Ascending aorta (tissue), 2 donors: ENCODE results near the gene SCN11A. TPM values are rescaled to one million over a fixed set of nuclear protein-coding genes. Genes with fewer than 3 reads are reported as not detected.

Experiments used
- DNase-seq, 2 donors: peaks; one replicate each; pipeline ENCODE4 v3.0.0-alpha.2; 2019; ENCODE audit warnings: low spot score in 2 of 2
- H3K27ac ChIP-seq, 2 donors: fragments of 200-600 bp; sonication (generic); one replicate each; pipeline ENCODE4 v1.5.1; 2016 to 2017; ENCODE audit warnings: mild to moderate bottlenecking in 1 of 2
- H3K27me3 ChIP-seq: fragments of 200-600 bp; sonication (generic); one replicate; pipeline ENCODE4 v1.5.1; 2017
- H3K36me3 ChIP-seq, 2 donors: fragments of 200-600 bp; sonication (generic); one replicate each; pipeline ENCODE4 v1.5.1; 2016
- H3K4me1 ChIP-seq, 2 donors: fragments of 200-600 bp; sonication (generic); one replicate each; pipeline ENCODE4 v1.5.1; 2016 to 2017; ENCODE audit warnings: mild to moderate bottlenecking in 1 of 2
- H3K4me3 ChIP-seq, 2 donors: fragments of 200-600 bp; sonication (generic); one replicate each; pipeline ENCODE4 v1.5.1; 2016 to 2017; ENCODE audit warnings: mild to moderate bottlenecking in 1 of 2
- H3K9me3 ChIP-seq, 2 donors: fragments of 200-600 bp; sonication (generic); one replicate each; pipeline ENCODE4 v1.5.1; 2016
- CTCF ChIP-seq, 3 experiments: fragments of 200-600 bp in 2 of 3; fragments of 450-650 bp in 1 of 3; sonication (generic) in 2 of 3; IDR thresholded peaks; one replicate each; pipeline ENCODE4 v1.5.1; 2016 to 2019; ENCODE audit warnings: antibody characterized with exemption in 3 of 3, mild to moderate bottlenecking in 1 of 3, moderate library complexity in 1 of 3
- intact Hi-C: fragments of 100-400 bp; cut with DNase I; formaldehyde crosslinking; loops from one replicate; pipeline ENCODE4 v1.15.1; 2023
- total RNA-seq: library from RNA; depleted of rRNA; stranded (reverse); fragments of >200 nt; gene quantifications from one replicate; pipeline ENCODE4 v1.1.0, GENCODE V29; 2016

SCN11A gene
- total RNA-seq, 1 donor from 2014 or later, result not detected

DNA sequence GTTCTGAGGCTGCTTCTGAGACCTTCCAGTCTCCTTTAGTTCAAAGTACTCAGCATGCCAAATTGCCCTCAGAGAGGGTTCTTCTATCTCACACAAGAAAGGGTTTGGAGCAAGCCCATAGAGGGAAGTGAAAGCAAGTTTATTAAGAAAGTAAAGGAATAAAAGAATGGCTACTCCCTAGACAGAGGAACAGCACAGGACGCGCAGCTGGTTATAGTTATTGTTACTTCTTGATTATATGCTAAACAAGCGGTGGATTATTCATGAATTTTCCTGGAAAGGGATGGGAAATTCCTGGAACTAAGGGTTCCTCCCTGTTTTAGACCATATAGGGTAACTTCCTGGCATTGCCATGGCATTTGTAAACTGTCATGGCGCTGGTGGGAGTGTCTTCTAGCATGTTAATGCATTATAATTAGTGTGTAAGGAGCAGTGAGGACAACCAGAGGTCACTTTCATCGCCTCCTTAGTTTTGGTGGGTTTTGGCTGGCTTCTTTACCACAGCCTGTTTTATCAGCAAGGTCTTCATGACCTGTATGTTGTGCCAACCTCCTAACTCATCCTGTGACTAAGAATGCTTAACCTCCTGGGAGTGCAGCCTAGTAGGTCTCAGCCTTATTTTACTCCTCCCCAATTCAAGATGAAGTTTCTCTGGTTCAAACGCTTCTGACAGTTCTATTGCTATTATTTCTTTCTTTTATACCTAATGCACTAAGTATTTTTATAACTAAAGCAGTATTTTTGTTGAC, 26.3 kb downstream of the SCN11A start:
- H3K4me3 ChIP-seq, result no peak overlapping the region
- intact Hi-C loops, result no loop called here
- no peak overlapping the region for H3K27ac ChIP-seq
- H3K9me3 ChIP-seq, result no peaks in the 10 kb centered on the region
- H3K36me3 ChIP-seq, result no peaks in the 10 kb centered on the region
- H3K4me1 ChIP-seq, result no peaks in the 10 kb centered on the region
- TF ChIP-seq CTCF (IDR thresholded peaks at IDR 0.05), result no peak
- no peak for DNase-seq
- H3K27me3 ChIP-seq, result no peaks in the 10 kb centered on the region

- intact Hi-C loops, result no loop called here
- no peaks in the 10 kb centered on the region for H3K36me3 ChIP-seq
- no peak overlapping the region for H3K4me3 ChIP-seq
- no peaks in the 10 kb centered on the region for H3K27me3 ChIP-seq
- H3K27ac ChIP-seq, result no peak overlapping the region
- TF ChIP-seq CTCF (IDR thresholded peaks at IDR 0.05), result no peak
- no peaks in the 10 kb centered on the region for H3K9me3 ChIP-seq
- H3K4me1 ChIP-seq, result no peaks in the 10 kb centered on the region
- no peak for DNase-seq
Observed at GRCh38 chr3:39024497-39024896, 27.2 kb downstream of the SCN11A start.

- Histone ChIP-seq H3K4me1 (no peaks in the 10 kb centered on the region), H3K9me3 (no peaks in the 10 kb centered on the region), H3K36me3 (no peaks in the 10 kb centered on the region), H3K27ac (no peak overlapping the region), H3K27me3 (no peaks in the 10 kb centered on the region), H3K4me3 (no peak overlapping the region)
- TF ChIP-seq CTCF (IDR thresholded peaks at IDR 0.05), result no peak
- no peak for DNase-seq
- intact Hi-C loops, result no loop called here
Observed at GRCh38 chr3:39022286-39022630, 29.5 kb downstream of the SCN11A start.

DNA sequence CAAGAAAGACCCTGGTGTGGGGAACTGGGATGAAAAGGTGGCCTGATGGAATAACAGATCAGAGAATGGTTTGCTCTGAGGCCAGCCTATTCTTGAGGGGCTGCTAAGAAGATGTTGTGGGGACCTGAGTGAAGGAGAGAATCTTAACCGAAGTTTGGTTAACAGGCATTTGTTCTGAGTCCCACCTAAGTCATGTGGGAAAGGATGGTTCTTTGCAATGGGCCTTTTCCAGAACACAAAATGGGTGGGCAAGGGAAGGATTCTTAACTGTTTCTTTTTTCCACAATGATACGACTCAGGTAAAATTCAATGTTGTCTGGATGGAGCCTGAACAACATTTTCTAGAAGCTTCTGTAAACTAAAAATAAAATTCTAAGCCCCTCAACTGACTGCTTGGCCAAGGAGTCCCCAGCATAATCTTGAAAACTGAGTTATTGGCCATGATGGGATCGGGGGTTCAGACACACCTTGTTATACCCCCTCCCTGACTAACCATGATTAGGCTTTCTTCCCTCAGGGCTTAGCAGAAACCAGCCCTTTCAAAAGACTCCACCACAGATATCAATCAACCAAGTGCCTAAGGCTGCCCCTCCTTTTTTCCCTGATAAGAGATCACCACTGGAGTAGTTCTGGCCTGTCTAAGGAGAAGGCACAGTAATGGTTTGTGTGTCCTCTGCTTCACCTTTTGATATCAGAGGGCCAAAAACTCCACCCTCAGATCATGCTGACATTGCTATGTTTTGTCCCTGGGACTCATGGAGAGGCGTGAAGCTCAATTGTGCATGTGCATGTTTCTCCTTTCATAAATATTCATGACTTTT, 30.1 kb downstream of the SCN11A start:
- no peak for TF ChIP-seq CTCF (IDR thresholded peaks at IDR 0.05)
- Histone ChIP-seq H3K4me3 (no peak overlapping the region), H3K9me3 (no peaks in the 10 kb centered on the region), H3K4me1 (no peaks in the 10 kb centered on the region), H3K27me3 (no peaks in the 10 kb centered on the region), H3K36me3 (no peaks in the 10 kb centered on the region), H3K27ac (no peak overlapping the region)
- intact Hi-C loops, result no loop called here
- DNase-seq, result no peak

- H3K27ac ChIP-seq, result no peak overlapping the region
- no peak for TF ChIP-seq CTCF (IDR thresholded peaks at IDR 0.05)
- intact Hi-C loops, result no loop called here
- no peaks in the 10 kb centered on the region for H3K27me3 ChIP-seq
- no peaks in the 10 kb centered on the region for H3K36me3 ChIP-seq
- H3K4me3 ChIP-seq, result no peak overlapping the region
- DNase-seq, result no peak
- H3K9me3 ChIP-seq, result no peaks in the 10 kb centered on the region
- H3K4me1 ChIP-seq, result no peaks in the 10 kb centered on the region
Observed at GRCh38 chr3:39021029-39021428, 30.7 kb downstream of the SCN11A start.
